HG03097 (cell line): ENCODE results near the gene CSAG2.
"Not testable (repeated sequence)": the region's sequence is repeated elsewhere in the genome, so short reads cannot be mapped to it uniquely, and the experiment has no call there.

ENCODE experiments used
- ATAC-seq: cut with Tn5 transposase; IDR thresholded peaks from one replicate; pipeline ENCODE4 v1.9.1; 2021; ENCODE audit not compliant: unreplicated experiment, low FRiP score

The CSAG2 gene

GRCh38 chrX:152709173-152709572, at the start of gene CSAG2:
TSS of gene CSAG2 (minus strand) at chrX:152709273. CDS start at chrX:152709112, 161 bp downstream.
- not testable (repeated sequence) for ATAC-seq

GRCh38 chrX:152754871-152755270, 45.8 kb upstream of the CSAG2 start:
- ATAC-seq: not testable (repeated sequence)

GRCh38 chrX:152753686-152754650, 44.9 kb upstream of the CSAG2 start, which contains the start of gene MAGEA2:
TSS of gene MAGEA2 (minus strand) at chrX:152753842. CDS start at chrX:152751363, 2,479 bp downstream.
- ATAC-seq: not testable (repeated sequence)

- ATAC-seq: no peak
Measured at GRCh38 chrX:152738560-152738959, 29.5 kb upstream of the CSAG2 start.

- ATAC-seq: not testable (repeated sequence)
Measured at GRCh38 chrX:152736528-152736927, 27.5 kb upstream of the CSAG2 start.

- no peak for ATAC-seq
Measured at GRCh38 chrX:152735860-152736511, 26.9 kb upstream of the CSAG2 start.

- no peak for ATAC-seq
Measured at GRCh38 chrX:152735101-152735500, 26.0 kb upstream of the CSAG2 start.

- not testable (repeated sequence) for ATAC-seq
Measured at GRCh38 chrX:152734143-152734858, 25.2 kb upstream of the CSAG2 start.

- no peak for ATAC-seq
Measured at GRCh38 chrX:152733261-152733975, 24.3 kb upstream of the CSAG2 start, which contains the start of the genes CSAG1 and MAGEA12. TSS of gene CSAG1 (minus strand) at chrX:152733721. CDS start at chrX:152732460, 1,261 bp downstream. TSS of gene MAGEA12 (plus strand) at chrX:152733757. CDS start at chrX:152736162, 2,405 bp downstream.

GRCh38 chrX:152725409-152725808, 16.3 kb upstream of the CSAG2 start:
- no peak for ATAC-seq

- ATAC-seq: not testable (repeated sequence)
Measured at GRCh38 chrX:152713815-152714787, 5.0 kb upstream of the CSAG2 start, which contains the start of gene MAGEA2B. TSS of gene MAGEA2B (plus strand) at chrX:152714628. CDS start at chrX:152717107, 2,479 bp downstream.

GRCh38 chrX:152713195-152713594, 4.1 kb upstream of the CSAG2 start:
- ATAC-seq: not testable (repeated sequence)

GRCh38 chrX:152706500-152706899, 2.6 kb downstream of the CSAG2 start:
- not testable (repeated sequence) for ATAC-seq

GRCh38 chrX:152700390-152700789, 8.7 kb downstream of the CSAG2 start:
- not testable (repeated sequence) for ATAC-seq

GRCh38 chrX:152697952-152698931, 10.8 kb downstream of the CSAG2 start, which contains the start of gene MAGEA3:
TSS of gene MAGEA3 (plus strand) at chrX:152698794. CDS start at chrX:152700833, 2,039 bp downstream.
- ATAC-seq: not testable (repeated sequence)

- ATAC-seq: not testable (repeated sequence)
Measured at GRCh38 chrX:152681012-152681411, 28.1 kb downstream of the CSAG2 start.

- ATAC-seq: not testable (repeated sequence)
Measured at GRCh38 chrX:152674652-152675051, 34.4 kb downstream of the CSAG2 start.
